C4-2B (cell line): Measurements from ENCODE around the gene ICE2.

ENCODE experiments used
- ZFX ChIP-seq: fragments of 450-650 bp; IDR thresholded peaks from 2 replicates; pipeline ENCODE4 v1.6.1; 2017
- TF ChIP-seq, protein P1 (sequence below): fragments of 450-650 bp; conservative IDR thresholded peaks from 2 replicates; pipeline ENCODE4 v1.5.1; 2017; ENCODE audit warnings: mild to moderate bottlenecking

DNA sequence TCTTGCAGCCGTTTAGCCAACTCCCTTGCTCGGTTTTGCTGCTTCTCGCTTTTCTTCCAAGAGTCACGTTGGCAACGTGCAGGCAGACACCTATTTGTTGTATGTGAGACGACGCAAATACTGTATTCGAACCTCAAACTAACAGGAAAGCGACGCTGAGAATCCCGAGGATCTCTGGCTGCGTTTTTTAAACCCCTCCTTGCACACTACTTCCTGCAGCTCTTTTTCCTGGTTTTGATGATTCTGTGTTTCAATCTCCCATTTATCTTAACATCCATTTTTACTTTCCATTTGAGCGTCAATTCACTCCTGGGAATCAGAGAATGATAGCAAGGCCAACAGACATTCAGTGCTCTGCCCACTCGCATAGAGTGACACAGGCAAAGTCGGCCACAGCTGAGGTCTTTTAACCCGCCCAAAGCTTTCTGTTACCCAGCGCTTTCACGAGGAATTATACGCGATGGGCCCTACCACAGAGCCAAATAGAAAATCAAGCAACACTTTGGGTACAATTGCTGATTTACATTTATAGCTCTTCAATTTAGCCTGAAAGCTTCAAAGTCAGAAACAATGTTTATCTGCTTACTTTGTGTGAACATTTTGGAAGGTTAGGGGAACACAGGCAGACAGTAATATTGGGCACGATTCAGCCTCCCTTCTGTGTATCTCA lies 79.6 kb downstream of the ICE2 start:
- TF ChIP-seq, protein P1, sequence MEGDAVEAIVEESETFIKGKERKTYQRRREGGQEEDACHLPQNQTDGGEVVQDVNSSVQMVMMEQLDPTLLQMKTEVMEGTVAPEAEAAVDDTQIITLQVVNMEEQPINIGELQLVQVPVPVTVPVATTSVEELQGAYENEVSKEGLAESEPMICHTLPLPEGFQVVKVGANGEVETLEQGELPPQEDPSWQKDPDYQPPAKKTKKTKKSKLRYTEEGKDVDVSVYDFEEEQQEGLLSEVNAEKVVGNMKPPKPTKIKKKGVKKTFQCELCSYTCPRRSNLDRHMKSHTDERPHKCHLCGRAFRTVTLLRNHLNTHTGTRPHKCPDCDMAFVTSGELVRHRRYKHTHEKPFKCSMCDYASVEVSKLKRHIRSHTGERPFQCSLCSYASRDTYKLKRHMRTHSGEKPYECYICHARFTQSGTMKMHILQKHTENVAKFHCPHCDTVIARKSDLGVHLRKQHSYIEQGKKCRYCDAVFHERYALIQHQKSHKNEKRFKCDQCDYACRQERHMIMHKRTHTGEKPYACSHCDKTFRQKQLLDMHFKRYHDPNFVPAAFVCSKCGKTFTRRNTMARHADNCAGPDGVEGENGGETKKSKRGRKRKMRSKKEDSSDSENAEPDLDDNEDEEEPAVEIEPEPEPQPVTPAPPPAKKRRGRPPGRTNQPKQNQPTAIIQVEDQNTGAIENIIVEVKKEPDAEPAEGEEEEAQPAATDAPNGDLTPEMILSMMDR = no peak
- no peak for TF ChIP-seq ZFX
